ENCODE data around the gene FAM53A.
"Not testable (repeated sequence)": the region's sequence is repeated elsewhere in the genome, so short reads cannot be mapped to it uniquely, and the experiment has no call there.

Gene FAM53A

DNA sequence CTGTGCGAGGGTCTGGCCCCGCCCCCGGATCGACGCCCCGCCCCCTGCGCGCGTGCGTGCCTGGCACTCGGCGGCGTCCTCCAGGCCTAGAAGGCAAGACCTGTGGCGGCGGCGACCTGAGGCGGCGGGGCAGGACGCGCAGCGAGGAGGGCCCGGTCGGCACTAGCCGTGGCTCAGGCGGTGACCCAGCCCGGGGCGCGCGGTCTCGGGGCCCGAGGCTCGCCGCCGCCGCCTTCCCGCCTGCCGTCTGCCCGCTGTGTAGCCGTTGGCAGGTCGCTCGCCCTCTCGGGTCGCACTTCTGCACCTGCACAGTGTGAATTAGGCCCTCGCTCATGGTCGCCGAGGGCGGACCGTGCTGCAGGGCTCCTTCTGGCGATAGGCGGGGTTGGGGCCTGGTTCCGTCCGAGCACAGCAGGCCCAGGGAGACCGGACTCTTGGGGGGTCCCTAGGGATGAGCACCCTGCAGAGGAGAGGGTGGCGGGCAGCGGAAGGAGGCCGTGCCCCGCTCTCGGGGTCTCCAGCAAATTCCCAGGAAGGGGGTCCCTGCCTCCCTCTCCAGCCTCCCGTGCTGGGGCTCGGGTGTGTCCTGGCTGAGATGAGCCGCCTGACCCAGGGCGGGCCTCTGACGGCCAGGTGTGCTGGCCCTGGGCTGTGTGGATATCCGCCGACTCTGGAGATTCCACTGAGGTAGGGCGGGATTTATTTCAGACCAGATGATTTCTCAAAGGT, 557 bp upstream of the FAM53A start:
- no peak for DNase-seq

DNA sequence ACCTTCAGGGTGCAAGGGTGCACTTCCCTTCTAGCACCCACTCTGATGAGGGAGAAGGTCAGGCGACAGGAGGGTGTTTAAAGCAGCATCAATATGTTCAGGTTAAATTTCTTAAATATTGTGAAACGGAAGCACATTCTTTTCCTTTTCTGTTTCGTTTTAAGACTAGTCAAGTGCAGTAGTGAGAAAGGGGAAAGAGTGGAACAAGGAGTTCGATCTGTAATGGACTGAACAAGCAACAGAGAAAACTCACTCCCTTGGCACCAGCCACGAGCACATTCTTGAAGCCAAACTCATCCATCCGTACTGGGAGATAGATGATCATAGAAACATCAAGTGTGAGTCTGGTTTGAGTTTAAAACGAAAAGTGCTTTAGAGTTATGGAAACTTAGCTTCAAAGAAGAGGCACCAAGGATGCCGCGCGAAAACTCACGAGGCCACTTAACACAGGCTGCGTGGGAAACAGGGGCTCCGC, 815 bp downstream of the FAM53A start:
- peak; percentile 89 for DNase-seq

DNA sequence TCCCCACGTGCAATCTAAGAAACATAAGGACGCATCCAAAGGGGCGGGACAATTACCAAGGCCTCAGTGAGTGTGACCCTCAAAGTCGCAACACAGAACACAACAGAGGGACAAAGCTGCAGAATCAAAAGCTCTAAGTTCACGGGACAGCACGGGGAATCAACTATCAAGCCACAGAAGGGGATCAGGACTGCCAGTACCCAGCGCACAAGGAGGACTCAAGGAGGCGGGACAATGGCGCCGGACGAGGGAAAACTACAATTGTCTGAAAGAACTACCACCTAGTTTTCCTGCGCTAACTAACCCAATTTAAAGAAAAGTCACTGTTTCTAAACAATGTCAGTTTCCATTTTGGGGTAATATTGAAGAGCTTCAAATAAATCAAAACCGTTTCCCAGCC, 1.3 kb downstream of the FAM53A start:
- no peak for DNase-seq

DNA sequence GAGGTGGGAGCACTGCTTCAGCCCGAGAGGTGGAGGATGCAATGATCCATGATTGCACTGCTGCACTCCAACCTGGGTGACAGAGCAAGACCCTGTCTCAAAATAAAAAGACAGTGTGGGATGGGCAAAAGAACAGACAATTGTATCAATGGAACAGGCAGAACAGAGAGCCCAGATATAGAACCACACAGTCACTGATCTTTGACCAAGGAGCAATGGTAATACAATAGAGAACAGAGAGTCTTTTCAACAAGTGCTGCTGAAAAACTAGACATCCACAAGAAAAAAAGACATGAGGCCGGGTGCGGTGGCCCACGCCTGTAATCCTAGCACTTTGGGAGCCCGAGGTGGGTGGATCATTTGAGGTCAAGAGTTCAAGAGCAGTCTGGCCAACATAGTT, 5.9 kb downstream of the FAM53A start:
- DNase-seq, result no peak

DNA sequence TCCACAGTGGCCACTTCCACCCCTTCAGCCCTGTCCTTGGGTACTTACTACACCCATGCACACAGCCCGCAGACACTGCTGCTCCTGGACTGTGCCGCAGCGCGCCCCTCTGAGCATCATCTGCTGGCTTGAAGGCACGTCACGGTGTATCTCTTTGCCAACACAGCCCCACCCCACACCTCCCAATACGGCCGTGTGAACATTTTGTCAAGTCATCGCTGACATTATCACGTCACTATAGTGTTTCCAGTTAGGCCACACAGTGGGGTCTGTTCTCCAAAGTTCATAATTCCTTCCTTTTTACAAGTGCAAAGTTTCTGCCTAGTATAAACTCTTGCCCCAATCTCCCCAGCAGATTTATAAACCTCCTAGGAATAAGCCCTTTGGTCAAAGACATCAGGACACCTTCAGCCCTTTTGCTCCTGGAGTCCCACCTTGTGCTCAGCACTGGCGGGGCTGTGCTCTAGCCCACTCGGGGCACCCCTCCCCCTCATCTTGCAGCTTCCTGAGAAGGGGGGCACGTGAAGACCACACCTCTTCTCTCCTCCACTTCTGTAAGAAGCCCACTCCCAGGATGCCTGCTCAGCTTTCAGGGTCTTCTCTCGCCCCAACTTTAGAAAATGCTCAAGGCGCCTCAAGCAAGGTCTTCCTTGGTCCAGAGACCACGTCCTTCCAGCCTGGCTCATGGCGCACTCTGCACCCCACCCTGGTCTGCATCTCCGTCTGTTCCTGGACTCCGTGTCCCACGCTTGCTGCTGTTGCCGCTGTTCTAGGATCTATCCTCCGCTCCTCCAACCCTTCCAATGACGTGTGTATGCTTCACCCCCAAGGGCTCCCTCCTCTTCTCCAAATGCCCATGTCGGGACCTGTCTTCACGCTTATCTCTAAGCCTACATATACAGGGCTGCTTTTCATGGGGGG, 7.2 kb downstream of the FAM53A start:
- DNase-seq, result no peak

DNA sequence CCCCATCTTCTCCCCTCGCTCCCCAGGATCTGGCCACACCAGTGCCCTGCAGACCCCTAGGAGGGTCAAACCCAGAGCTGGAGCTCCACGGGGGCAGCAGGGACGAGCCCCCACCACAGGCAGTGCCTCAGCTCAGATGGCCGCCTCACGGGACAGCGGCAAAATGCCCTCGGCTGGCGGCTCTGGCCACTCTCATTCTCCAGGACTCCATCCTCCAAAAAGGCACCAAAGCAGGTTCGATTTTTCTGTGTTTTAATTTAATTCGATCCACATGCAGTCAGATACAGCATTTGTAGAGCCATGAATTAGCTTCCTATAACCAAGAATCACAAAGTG, 8.3 kb downstream of the FAM53A start:
- DNase-seq, result no peak

DNA sequence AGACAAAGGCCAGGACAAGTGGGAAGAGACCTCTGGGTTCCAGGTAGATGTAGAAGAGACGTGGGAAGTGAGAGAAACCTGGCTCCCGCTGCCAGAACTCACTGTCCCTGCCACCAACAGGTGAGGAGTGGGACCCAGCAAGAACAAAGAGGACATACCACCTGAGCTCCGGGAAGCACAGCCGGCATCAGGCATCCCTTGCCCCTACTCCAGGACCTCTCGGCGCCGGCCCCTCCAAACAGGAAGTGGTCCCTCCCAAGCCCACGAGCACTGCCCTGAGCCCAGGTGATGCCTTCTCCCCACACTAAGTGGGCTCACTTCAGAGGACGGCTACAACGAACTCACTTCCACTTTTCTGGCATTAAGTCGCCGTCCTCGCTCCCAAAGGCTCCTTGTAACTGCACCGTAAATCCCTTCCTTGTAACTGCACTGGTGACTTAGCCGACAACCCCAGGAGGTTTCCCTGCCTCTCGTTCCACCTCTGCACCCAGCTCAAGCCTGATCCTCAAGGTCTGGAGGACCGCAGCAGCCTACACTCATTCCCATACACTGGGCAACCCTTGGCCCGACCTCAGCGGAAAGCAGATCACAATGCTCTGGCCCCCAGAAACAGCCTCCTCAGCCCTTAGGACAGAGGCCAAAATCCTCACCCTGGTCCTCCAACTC, 8.8 kb downstream of the FAM53A start:
- DNase-seq, result no peak

DNA sequence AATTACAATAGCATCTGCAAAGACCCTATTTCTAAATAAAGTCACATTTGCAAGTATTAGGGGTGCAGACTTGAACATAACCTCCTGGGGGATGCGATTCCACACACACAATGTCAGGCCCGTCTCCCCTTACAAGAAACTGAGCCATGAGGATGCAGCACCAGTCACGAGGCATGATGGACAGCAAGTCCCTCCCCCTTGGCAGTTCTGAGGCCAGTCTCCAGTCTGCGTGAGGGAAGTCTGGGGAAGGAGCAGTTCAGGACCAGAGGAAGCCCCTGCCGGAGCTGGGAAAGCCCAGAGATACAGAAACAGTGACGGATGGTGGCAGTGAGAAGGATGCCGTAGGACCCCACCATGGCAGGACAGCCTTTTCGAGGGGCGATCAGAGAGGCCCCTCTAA, 9.4 kb downstream of the FAM53A start:
- no peak for DNase-seq

DNA sequence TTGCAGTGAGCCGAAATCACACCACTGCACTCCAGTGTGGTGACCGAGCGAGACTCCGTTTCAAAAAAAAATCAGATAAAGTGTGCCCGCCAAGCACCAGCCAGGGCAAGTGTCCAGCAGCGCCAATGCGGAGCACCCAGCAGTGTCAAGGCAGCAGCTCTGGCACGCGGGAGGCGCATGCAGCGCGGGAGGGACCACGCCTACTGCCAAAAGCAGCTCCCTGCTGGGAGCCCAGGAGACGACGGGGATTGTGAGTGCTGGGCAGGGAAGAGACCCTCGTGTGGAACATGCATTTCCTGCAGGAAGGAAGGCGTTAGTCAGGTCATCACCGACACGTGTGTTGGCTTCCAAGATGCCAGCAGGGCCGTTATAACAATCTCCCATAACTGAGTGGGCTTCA, 10.4 kb downstream of the FAM53A start:
- DNase-seq, result no peak

DNA sequence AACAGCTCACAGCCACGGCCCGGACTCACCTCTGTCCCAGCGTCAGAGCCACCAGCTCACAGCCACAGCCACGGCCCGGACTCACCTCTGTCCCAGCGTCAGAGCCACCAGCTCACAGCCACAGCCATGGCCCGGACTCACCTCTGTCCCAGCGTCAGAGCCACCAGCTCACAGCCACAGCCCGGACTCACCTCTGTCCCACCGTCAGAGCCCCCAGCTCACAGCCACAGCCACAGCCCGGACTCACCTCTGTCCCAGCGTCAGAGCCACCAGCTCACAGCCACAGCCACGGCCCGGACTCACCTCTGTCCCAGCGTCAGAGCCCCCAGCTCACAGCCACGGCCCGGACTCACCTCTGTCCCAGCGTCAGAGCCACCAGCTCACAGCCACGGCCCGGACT, 13.1 kb downstream of the FAM53A start:
- DNase-seq, result not testable (repeated sequence)

DNA sequence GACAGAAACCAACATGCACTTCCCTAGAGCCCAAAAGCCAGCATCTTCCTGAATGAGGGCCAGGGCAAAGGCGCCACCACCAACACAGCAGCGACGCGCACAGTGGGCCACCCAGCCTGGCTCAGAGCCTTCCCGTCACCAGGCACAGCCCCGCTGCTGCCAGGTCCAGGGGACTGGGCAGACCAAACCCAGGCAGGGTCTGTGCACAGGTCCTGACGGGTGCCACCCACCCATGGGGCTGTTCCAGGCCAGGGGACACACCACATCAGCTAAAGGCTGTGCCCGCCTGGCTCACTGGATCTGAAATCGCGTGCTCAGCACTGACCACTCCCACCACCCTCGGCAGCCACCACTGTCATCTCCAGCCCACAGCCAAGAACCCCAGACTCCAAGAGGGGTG, 13.8 kb downstream of the FAM53A start:
- no peak for DNase-seq

DNA sequence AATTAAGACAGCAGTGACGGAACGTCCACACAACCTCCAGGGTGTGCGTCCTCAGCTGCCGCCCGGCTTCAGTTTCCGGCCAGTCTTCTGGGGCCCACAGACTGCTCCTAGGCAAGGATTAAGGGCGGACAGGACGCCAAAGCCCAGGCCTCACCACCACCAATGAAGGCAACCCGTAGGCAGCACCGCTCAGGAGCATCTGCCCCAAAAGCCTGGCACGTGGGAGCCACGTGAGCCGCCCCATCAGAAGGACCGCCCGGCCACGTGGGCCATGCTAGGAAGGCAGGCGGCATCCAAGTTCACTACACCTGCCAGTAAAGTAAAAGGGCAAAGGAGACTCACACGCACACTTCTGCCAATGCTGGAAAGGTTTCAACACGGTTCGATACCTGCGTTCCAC, 14.3 kb downstream of the FAM53A start:
- DNase-seq, result no peak

DNA sequence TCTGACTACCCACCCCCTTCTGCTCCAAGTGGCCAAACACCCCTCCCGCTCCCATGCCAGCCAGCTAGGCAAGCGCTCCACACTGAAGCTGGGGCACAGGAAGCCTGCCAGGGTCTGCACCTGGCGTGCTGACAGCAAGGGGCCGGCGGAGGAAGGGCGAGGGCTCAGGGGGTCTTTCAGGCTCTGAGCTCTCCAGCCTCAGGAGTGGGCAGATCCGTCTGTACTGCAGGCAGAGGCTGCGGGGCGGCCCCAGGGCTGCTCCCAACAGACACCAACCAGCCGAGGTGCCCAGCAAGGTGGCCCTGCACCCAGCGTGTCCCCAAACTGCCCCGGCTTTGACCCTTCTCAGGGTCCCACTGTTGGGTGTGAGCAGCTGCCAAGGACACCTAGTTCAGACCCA, 14.8 kb downstream of the FAM53A start:
- DNase-seq, result no peak

DNA sequence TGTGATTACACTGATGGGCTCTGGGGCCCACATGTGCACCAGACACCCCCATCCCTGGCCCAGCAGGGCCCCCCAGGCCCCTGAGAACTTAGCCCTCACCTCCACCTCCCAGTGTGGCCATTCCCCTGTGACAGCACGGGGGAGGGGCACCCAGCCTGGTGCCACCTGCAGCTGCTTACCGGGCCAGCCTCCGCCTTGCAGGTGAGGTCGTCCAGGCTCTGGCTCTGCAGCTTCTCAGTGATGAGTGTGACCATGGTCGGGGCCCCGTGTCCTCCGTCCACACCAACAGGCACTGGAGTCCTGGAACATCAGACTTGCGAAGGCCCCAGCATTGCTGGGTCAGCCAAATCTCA, 15.6 kb downstream of the FAM53A start:
- no peak for DNase-seq

DNA sequence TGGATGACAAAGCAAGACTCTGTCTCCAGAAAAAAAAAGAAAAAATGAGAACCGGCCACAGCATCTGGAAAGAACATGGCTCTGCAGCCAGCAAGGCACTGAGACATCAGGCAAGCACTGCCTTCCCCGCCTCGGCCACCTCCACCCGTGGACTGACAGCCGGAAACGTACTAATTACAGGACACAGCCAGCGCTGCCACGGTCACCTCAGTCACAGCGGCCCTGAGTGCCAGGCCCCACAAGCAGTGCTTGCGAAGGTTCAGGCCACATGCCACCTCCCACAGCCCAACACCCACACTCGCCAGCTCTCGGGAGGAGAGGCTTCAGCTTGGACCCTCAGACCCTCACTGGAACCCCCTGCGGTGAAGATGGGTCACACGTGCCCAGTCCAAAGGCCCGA, 16.8 kb downstream of the FAM53A start:
- no peak for DNase-seq

DNA sequence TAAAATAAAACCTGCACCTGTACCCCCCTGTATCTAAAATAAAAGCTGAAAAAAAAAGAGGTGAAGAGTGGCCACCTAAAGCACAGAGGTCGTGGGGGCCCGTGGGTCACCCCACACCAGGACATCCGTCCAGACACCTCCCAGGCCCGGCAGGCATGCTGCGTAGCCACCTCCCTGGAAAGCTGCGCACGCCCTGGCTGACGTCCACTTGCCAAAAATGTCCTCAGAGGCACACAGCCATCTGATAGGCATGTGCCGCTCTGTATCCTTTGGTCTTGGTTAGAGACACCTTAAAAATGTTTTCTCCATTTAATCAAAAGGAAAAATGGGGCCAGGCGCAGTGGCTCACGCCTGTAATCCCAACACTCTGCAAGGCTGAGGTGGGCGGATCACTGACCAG, 17.7 kb downstream of the FAM53A start:
- DNase-seq, result no peak

DNA sequence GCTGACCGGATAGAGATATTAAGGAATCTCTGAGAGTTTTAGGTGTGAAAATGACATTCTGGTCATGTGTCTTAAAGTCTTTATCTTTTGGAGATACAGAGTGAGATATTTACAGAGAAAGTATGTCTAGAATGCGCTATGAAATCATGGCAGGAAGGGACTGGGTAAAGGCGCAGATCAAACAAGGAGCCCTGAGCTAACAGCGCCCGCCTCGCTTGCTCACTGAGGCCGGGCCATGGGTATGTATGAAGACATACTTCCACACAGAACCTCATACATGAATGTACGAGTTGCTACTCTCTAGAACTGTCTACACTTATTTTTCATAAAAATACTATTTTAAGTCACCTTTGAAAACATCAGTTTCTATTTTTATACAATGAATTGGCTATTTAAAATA, 20.0 kb downstream of the FAM53A start:
- no peak for DNase-seq

DNA sequence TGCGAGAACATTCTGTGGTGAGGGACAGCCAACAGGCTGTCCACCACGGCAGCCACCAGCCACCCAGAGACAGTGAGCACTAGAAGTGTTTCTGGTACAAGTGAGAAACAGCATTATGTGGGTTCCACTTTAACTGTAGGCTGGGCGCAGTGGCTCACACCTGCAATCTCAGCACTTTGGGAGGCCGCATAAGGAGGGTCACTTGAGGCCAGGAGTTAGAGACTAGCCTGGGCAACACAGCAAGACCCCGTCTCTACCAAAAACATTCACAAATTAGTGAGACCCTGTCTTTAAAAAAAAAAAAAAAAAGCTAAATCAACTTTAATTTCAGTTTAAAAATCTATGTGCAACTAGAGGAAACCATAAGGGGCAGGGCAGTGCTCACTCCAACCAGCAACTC, 20.6 kb downstream of the FAM53A start:
- DNase-seq, result no peak

DNA sequence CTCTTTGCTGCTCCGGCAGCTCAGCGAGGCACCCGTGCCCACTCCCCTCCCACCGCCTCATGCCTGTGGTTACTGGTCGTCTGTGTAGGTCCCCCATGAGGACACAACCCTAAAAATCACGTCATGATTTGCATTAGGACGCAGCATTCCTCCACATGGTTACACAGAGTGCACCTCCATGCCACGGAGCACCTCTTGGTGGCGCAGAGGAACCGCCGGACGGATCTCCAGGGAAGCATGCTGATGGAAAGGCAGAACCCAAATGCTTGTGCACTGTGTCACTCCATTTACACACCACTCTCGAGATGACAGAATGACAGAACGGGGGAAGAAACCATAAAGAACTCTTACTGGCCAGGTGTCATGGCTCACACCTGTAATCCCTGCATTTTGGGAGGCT, 22.4 kb downstream of the FAM53A start:
- DNase-seq, result no peak

DNA sequence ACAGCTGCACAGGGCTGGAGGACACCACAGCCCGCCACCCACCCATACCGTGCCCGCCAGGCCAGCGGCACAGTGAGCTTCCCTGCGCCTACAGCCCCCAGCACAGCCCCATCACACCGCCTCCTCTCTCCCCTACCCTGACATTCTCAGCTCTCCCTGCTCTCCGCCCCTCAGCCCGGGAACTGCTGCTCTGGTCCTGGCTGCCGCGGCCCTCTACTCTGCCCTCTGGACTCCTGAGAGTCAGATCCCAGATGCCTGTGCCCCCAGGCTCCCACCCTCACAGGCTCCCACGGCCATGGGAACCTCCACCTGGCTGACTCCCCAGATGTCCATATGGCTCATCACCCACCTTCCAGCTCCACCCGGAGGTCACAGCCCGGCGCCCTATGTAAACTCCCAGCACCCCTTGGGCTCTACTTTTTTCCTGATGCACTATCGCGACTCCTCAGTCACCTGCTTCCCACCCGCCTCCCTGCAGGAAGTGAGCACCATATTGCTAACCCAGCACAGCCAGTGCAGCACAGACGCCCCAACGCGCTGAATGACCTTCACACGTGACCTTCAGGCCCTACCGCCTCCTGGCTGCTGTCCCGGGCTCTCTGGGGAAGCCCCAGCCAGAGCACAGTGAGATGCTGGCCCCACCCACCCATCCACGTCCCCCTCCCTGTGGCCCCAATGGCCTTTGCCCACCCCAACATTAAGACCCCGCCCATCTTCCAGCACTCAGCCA, 23.0 kb downstream of the FAM53A start:
- DNase-seq, result no peak

DNA sequence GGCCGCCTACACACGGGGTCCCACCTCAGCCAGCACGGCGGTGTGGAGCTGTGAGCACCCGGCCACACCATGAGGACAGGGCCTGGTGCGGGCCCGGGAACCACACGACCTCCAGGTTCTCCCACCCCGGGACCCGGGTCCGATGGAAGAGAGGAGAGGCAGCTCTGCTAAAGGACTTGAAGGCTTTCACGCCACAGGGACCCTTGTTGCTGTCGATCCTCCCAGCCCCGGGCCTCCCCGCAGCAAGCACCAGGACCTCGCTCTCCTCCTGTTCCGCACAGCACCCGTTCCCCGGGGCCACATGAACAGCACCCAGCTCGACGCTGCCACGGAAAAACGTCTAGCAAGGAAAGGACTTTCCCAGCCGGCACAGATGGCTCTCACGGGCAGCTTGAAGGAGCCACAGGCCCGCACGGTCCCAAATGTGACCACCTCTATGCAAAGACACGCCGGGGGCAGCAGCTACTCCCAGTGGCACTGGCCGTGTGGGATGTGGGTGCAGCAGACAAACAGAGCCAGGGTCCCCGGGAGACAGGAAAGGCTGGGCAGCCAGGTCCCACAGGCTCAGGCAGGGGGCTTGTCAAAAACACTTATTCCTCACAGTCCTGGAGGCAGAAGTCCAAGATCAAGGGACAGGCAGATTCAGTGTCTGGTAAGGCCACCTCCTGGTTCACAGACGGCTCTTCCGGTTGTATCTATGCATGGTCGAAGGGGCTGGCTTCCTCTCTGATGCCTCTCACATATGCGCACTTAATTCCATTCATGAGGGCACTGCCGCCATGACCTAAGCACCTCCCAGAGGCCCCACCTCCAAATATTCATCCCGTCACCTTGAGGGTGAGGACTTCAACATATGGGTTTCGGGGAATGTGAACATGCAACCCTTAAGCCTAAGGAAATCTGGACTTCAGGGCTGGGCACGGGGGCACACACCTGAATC, 24.7 kb downstream of the FAM53A start:
- no peak for DNase-seq

DNA sequence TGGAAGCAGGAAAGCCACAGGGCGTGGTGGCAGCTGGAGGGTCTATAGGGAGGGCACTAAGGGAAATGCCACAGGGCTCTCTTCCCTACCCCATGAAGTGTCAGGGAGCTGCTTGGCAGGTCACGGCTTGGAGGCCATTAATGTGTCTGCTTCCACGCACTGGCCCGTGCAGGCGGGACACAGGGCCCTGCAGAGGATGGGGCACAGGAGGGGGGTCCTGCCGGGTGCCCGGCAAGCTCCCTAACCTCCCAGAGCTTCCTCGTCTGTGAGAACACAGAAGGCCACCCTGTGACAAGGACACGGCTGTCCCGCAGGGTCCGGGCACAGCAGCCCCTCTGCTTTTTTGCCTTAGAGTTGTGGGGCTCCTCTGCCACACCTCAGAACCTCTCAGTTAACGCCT, 25.5 kb downstream of the FAM53A start:
- DNase-seq, result no peak
